ENCODE data around the gene KIAA1328.

Gene KIAA1328

GRCh38 chr18:36828630-36829361 is at the start of gene KIAA1328, which contains the start of gene TPGS2:
Gene KIAA1328 (plus strand): TSS chr18:36829127. CDS start chr18:36829139, 12 bp downstream.
Gene TPGS2 (minus strand): TSS chr18:36829002. CDS start chr18:36828767, 235 bp downstream.
- Histone ChIP-seq H3K4me1 (ENCODE audit: control insufficient read depth, insufficient read depth, low read length) (no peaks in the 10 kb centered on the region), H3K9me3 (ENCODE audit: control insufficient read depth in 2 of 2, low read length in 2 of 2) (no peaks in the 10 kb centered on the region), H3K4me3 (ENCODE audit: low read length in 2 of 2) (peak within 1 kb of the TSS; percentile 96 to 97), H3K36me3 (ENCODE audit: control insufficient read depth in 2 of 2, insufficient read depth in 2 of 2, low read length in 2 of 2) (no peaks in the 10 kb centered on the region), H3K27ac (ENCODE audit: low read length) (peak within 1 kb of the TSS; percentile 53), H3K27me3 (ENCODE audit: control insufficient read depth in 1 of 2, insufficient read depth in 2 of 2, low read length in 2 of 2) (no peaks in the 10 kb centered on the region), H3K9ac (ENCODE audit: low read length in 2 of 2) (peak within 1 kb of the TSS; percentile 81 to 86)

- Histone ChIP-seq H3K36me3 (ENCODE audit: control insufficient read depth in 2 of 2, insufficient read depth in 2 of 2, low read length in 2 of 2) (peaks cover 11 to 13% of the 10 kb centered on the region in 2 donors), H3K27me3 (ENCODE audit: control insufficient read depth in 1 of 2, insufficient read depth in 2 of 2, low read length in 2 of 2) (no peaks in the 10 kb centered on the region), H3K9ac (ENCODE audit: low read length in 2 of 2) (no peak overlapping the region), H3K27ac (ENCODE audit: low read length) (no peak overlapping the region), H3K9me3 (ENCODE audit: control insufficient read depth in 2 of 2, low read length in 2 of 2) (no peaks in the 10 kb centered on the region), H3K4me3 (ENCODE audit: low read length in 2 of 2) (no peak overlapping the region), H3K4me1 (ENCODE audit: control insufficient read depth, insufficient read depth, low read length) (no peaks in the 10 kb centered on the region)
Measured at GRCh38 chr18:36780748-36781147, 48.2 kb upstream of the KIAA1328 start.

DNA sequence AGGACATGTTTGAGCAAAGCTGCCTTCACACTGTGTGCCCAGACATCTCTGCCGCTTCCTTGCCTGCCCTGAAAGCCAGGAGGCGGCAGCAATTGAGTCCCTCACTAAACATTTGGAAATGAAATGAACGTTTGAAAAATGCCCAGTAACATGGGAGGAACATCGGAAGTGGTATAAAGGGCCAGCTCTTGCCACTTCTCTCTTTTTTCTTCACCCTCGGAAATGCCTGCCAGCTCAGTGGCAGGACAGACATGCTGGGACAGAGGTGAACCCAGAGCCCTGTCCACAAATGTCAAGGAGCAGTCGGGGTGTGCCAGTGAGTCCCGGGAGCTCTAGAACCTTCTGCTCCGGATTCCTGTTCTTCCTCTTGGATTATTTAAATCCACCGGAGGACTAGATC is 46.2 kb upstream of the KIAA1328 start:
- H3K27ac ChIP-seq (ENCODE audit: low read length): no peak overlapping the region

DNA sequence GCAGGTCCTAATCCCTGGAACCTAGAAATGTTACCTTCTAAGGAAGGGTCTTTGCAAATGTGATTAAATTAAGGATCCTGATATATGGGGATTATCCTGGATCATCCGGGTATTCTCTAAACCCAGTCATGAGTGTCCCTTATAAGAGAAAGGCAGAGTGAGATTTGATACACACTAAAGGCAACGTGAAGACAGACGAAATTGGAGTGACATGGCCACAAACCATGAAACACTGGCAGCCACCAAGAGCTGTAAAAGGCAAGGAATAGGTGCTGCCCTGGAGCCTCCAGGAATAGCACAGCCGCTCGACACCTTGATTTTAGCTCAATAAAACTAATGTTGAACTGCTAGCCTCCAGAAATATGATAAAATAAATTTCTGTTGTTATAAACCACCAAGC is 45.1 kb upstream of the KIAA1328 start:
- Histone ChIP-seq H3K27ac (ENCODE audit: low read length) (no peak overlapping the region), H3K9me3 (ENCODE audit: control insufficient read depth in 2 of 2, low read length in 2 of 2) (no peaks in the 10 kb centered on the region), H3K4me1 (ENCODE audit: control insufficient read depth, insufficient read depth, low read length) (no peaks in the 10 kb centered on the region), H3K36me3 (ENCODE audit: control insufficient read depth in 2 of 2, insufficient read depth in 2 of 2, low read length in 2 of 2) (peaks cover 11 to 13% of the 10 kb centered on the region in 2 donors), H3K9ac (ENCODE audit: low read length in 2 of 2) (no peak overlapping the region), H3K4me3 (ENCODE audit: low read length in 2 of 2) (no peak overlapping the region), H3K27me3 (ENCODE audit: control insufficient read depth in 1 of 2, insufficient read depth in 2 of 2, low read length in 2 of 2) (no peaks in the 10 kb centered on the region)

More for the DNA sequence above, 46.2 kb upstream of the KIAA1328 start:
- no peak overlapping the region for H3K9ac ChIP-seq (ENCODE audit: low read length in 2 of 2)
- peaks cover 11 to 13% of the 10 kb centered on the region in 2 donors for H3K36me3 ChIP-seq (ENCODE audit: control insufficient read depth in 2 of 2, insufficient read depth in 2 of 2, low read length in 2 of 2)
- H3K9me3 ChIP-seq (ENCODE audit: control insufficient read depth in 2 of 2, low read length in 2 of 2): no peaks in the 10 kb centered on the region
- no peaks in the 10 kb centered on the region for H3K4me1 ChIP-seq (ENCODE audit: control insufficient read depth, insufficient read depth, low read length)
- H3K27me3 ChIP-seq (ENCODE audit: control insufficient read depth in 1 of 2, insufficient read depth in 2 of 2, low read length in 2 of 2): no peaks in the 10 kb centered on the region
- no peak overlapping the region for H3K4me3 ChIP-seq (ENCODE audit: low read length in 2 of 2)

DNA sequence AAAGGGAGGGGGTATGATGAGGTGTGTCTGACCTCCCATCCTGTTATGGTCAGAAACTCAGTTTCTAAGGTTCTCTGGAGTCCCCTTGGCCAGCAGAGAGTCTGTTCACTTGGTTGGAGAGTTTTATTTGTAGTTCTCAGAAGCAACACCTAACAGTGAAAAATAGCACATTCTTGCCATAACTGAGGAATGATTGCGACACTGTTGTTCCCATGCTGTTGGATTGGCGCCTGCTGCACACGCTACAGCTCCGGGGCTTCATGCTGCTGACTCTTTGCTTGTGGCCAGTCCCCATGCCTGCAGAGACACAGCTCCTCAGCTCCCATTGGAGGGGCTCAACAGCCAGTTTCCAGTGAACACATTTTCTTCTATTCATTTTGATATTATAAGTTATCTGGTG is 42.2 kb upstream of the KIAA1328 start:
- Histone ChIP-seq H3K36me3 (ENCODE audit: control insufficient read depth in 2 of 2, insufficient read depth in 2 of 2, low read length in 2 of 2) (peaks cover 3 to 10% of the 10 kb centered on the region in 2 donors), H3K9ac (ENCODE audit: low read length in 2 of 2) (no peak overlapping the region), H3K27ac (ENCODE audit: low read length) (no peak overlapping the region), H3K9me3 (ENCODE audit: control insufficient read depth in 2 of 2, low read length in 2 of 2) (no peaks in the 10 kb centered on the region), H3K27me3 (ENCODE audit: control insufficient read depth in 1 of 2, insufficient read depth in 2 of 2, low read length in 2 of 2) (no peaks in the 10 kb centered on the region), H3K4me1 (ENCODE audit: control insufficient read depth, insufficient read depth, low read length) (no peaks in the 10 kb centered on the region), H3K4me3 (ENCODE audit: low read length in 2 of 2) (no peak overlapping the region)

- Histone ChIP-seq H3K4me3 (ENCODE audit: low read length in 2 of 2) (no peak overlapping the region), H3K36me3 (ENCODE audit: control insufficient read depth in 2 of 2, insufficient read depth in 2 of 2, low read length in 2 of 2) (peaks cover 22 to 27% of the 10 kb centered on the region in 2 donors), H3K27ac (ENCODE audit: low read length) (no peak overlapping the region), H3K4me1 (ENCODE audit: control insufficient read depth, insufficient read depth, low read length) (no peaks in the 10 kb centered on the region), H3K9me3 (ENCODE audit: control insufficient read depth in 2 of 2, low read length in 2 of 2) (no peaks in the 10 kb centered on the region), H3K9ac (ENCODE audit: low read length in 2 of 2) (no peak overlapping the region), H3K27me3 (ENCODE audit: control insufficient read depth in 1 of 2, insufficient read depth in 2 of 2, low read length in 2 of 2) (no peaks in the 10 kb centered on the region)
Measured at GRCh38 chr18:36792634-36793283, 36.2 kb upstream of the KIAA1328 start.

- Histone ChIP-seq H3K27me3 (ENCODE audit: control insufficient read depth in 1 of 2, insufficient read depth in 2 of 2, low read length in 2 of 2) (no peaks in the 10 kb centered on the region), H3K9me3 (ENCODE audit: control insufficient read depth in 2 of 2, low read length in 2 of 2) (no peaks in the 10 kb centered on the region), H3K4me3 (ENCODE audit: low read length in 2 of 2) (no peak overlapping the region), H3K4me1 (ENCODE audit: control insufficient read depth, insufficient read depth, low read length) (no peaks in the 10 kb centered on the region), H3K27ac (ENCODE audit: low read length) (no peak overlapping the region), H3K36me3 (ENCODE audit: control insufficient read depth in 2 of 2, insufficient read depth in 2 of 2, low read length in 2 of 2) (peaks cover 29 to 45% of the 10 kb centered on the region in 2 donors), H3K9ac (ENCODE audit: low read length in 2 of 2) (no peak overlapping the region)
Measured at GRCh38 chr18:36798738-36799473, 30.0 kb upstream of the KIAA1328 start.

- Histone ChIP-seq H3K9ac (ENCODE audit: low read length in 2 of 2) (no peak overlapping the region), H3K9me3 (ENCODE audit: control insufficient read depth in 2 of 2, low read length in 2 of 2) (no peaks in the 10 kb centered on the region), H3K4me3 (ENCODE audit: low read length in 2 of 2) (no peak overlapping the region), H3K27ac (ENCODE audit: low read length) (no peak overlapping the region), H3K36me3 (ENCODE audit: control insufficient read depth in 2 of 2, insufficient read depth in 2 of 2, low read length in 2 of 2) (peaks cover 23 to 31% of the 10 kb centered on the region in 2 donors), H3K4me1 (ENCODE audit: control insufficient read depth, insufficient read depth, low read length) (no peaks in the 10 kb centered on the region), H3K27me3 (ENCODE audit: control insufficient read depth in 1 of 2, insufficient read depth in 2 of 2, low read length in 2 of 2) (no peaks in the 10 kb centered on the region)
Measured at GRCh38 chr18:36805105-36805504, 23.8 kb upstream of the KIAA1328 start.

- H3K27ac ChIP-seq (ENCODE audit: low read length): no peak overlapping the region
- H3K27me3 ChIP-seq (ENCODE audit: control insufficient read depth in 1 of 2, insufficient read depth in 2 of 2, low read length in 2 of 2): no peaks in the 10 kb centered on the region
- no peak overlapping the region for H3K4me3 ChIP-seq (ENCODE audit: low read length in 2 of 2)
- no peak overlapping the region for H3K9ac ChIP-seq (ENCODE audit: low read length in 2 of 2)
- H3K4me1 ChIP-seq (ENCODE audit: control insufficient read depth, insufficient read depth, low read length): no peaks in the 10 kb centered on the region
- no peaks in the 10 kb centered on the region for H3K9me3 ChIP-seq (ENCODE audit: control insufficient read depth in 2 of 2, low read length in 2 of 2)
- H3K36me3 ChIP-seq (ENCODE audit: control insufficient read depth in 2 of 2, insufficient read depth in 2 of 2, low read length in 2 of 2): peaks cover 16 to 20% of the 10 kb centered on the region in 2 donors
Measured at GRCh38 chr18:36808681-36809080, 20.2 kb upstream of the KIAA1328 start.

- Histone ChIP-seq H3K27ac (ENCODE audit: low read length) (no peak overlapping the region), H3K4me3 (ENCODE audit: low read length in 2 of 2) (no peak overlapping the region), H3K4me1 (ENCODE audit: control insufficient read depth, insufficient read depth, low read length) (no peaks in the 10 kb centered on the region), H3K36me3 (ENCODE audit: control insufficient read depth in 2 of 2, insufficient read depth in 2 of 2, low read length in 2 of 2) (peaks cover 15 to 19% of the 10 kb centered on the region in 2 donors), H3K9me3 (ENCODE audit: control insufficient read depth in 2 of 2, low read length in 2 of 2) (no peaks in the 10 kb centered on the region), H3K9ac (ENCODE audit: low read length in 2 of 2) (no peak overlapping the region), H3K27me3 (ENCODE audit: control insufficient read depth in 1 of 2, insufficient read depth in 2 of 2, low read length in 2 of 2) (no peaks in the 10 kb centered on the region)
Measured at GRCh38 chr18:36809590-36810381, 19.1 kb upstream of the KIAA1328 start.
